ENCODE results near the gene CHRNB2. TPM values are rescaled to one million over a fixed set of nuclear protein-coding genes. Genes with fewer than 3 reads are reported as not detected.

CHRNB2 gene
- total and polyA plus RNA-seq, 10 donors = 0.03 to 0.32 (median 0.18) TPM; not detected in 7

- Histone ChIP-seq H3K9me3 (no peaks in the 10 kb centered on the region), H3K4me1 (peaks cover 4 to 32% (median 17%) of the 10 kb centered on the region in 6 donors), H3K27ac (no peak overlapping the region), H3K4me3 (no peak overlapping the region), H3K27me3 (replicated peaks in 1 of 7) (peaks cover 0 to 9% (median 0%) of the 10 kb centered on the region in 7 donors), H3K36me3 (peaks cover 0 to 32% (median 19%) of the 10 kb centered on the region in 6 donors)
- TF ChIP-seq CTCF (IDR thresholded peaks at IDR 0.05 in 8 of 11, conservative IDR thresholded peaks at IDR 0.05 in 3 of 11) (no peak), POLR2AphosphoS5 (IDR thresholded peaks at IDR 0.05) (no peak), POLR2A (IDR thresholded peaks at IDR 0.05) (no peak)
- DNase-seq = no peak
- WGBS, 5 donors = 81 to 85% (median 84%) methylated on average over 10 of the region's 10 CpGs
- intact Hi-C loops (cut with DNase I; ENCODE audit: low total_unique reads) = no loop called here
These were observed 7.8 kb downstream of the CHRNB2 start for GRCh38 chr1:154575147-154575927.

GRCh38 chr1:154575951-154576566 lies 8.5 kb downstream of the CHRNB2 start:
- H3K36me3 ChIP-seq = peaks cover 0 to 40% (median 26%) of the 10 kb centered on the region in 6 donors
- H3K27ac ChIP-seq = peak overlapping the region in 1 of 8 donors; percentile 67
- H3K27me3 ChIP-seq (replicated peaks in 1 of 7) = peaks cover 0 to 9% (median 0%) of the 10 kb centered on the region in 7 donors
- intact Hi-C loops (cut with DNase I; ENCODE audit: low total_unique reads) = no loop called here
- no peaks in the 10 kb centered on the region for H3K9me3 ChIP-seq
- DNase-seq = no peak
- TF ChIP-seq POLR2A (IDR thresholded peaks at IDR 0.05) = no peak
- no peak for TF ChIP-seq CTCF (IDR thresholded peaks at IDR 0.05 in 8 of 11, conservative IDR thresholded peaks at IDR 0.05 in 3 of 11)
- peak; percentile 5 to 49 (median 28) for TF ChIP-seq POLR2AphosphoS5 (IDR thresholded peaks at IDR 0.05)
- 76 to 88% (median 83%) methylated on average over 8 of the region's 8 CpGs for WGBS, 5 donors
- H3K4me3 ChIP-seq = no peak overlapping the region
- H3K4me1 ChIP-seq = peaks cover 4 to 32% (median 17%) of the 10 kb centered on the region in 6 donors

GRCh38 chr1:154577346-154578057 lies 9.9 kb downstream of the CHRNB2 start:
- 62 to 81% (median 69%) methylated on average over 7 of the region's 7 CpGs for WGBS, 5 donors
- TF ChIP-seq POLR2AphosphoS5 (IDR thresholded peaks at IDR 0.05) (peak in 1 of 3 donors; percentile 63), CTCF (IDR thresholded peaks at IDR 0.05 in 8 of 11, conservative IDR thresholded peaks at IDR 0.05 in 3 of 11) (no peak), POLR2A (IDR thresholded peaks at IDR 0.05) (no peak)
- H3K4me1 ChIP-seq = peaks cover 4 to 32% (median 17%) of the 10 kb centered on the region in 6 donors
- intact Hi-C loops (cut with DNase I; ENCODE audit: low total_unique reads) = no loop called here
- no peaks in the 10 kb centered on the region for H3K27me3 ChIP-seq (replicated peaks in 1 of 7)
- H3K36me3 ChIP-seq = peaks cover 0 to 54% (median 40%) of the 10 kb centered on the region in 6 donors
- H3K9me3 ChIP-seq = no peaks in the 10 kb centered on the region
- no peak overlapping the region for H3K4me3 ChIP-seq
- H3K27ac ChIP-seq = peak overlapping the region in 5 of 8 donors; percentile 10 to 67 (median 57)
- no peak for DNase-seq

All from spleen (tissue), 11 donors.